ENCODE measurements around the gene PPP1R1C.

The PPP1R1C gene

GRCh38 chr2:181971032-181971431 is 14.6 kb upstream of the PPP1R1C start:
- DNase-seq (ENCODE audit: low read depth in 2 of 2), result no peak

- DNase-seq (ENCODE audit: low read depth in 2 of 2), result no peak
Measured at GRCh38 chr2:181972431-181973170, 13.1 kb upstream of the PPP1R1C start.

- no peak for DNase-seq (ENCODE audit: low read depth in 2 of 2)
Measured at GRCh38 chr2:181973171-181973783, 12.4 kb upstream of the PPP1R1C start.

GRCh38 chr2:181977661-181978350 is 7.8 kb upstream of the PPP1R1C start:
- DNase-seq (ENCODE audit: low read depth in 2 of 2), result peak; percentile 23 to 32

GRCh38 chr2:181978351-181979150 is 7.1 kb upstream of the PPP1R1C start:
- peak in 1 of 2 donors; percentile 2 for DNase-seq (ENCODE audit: low read depth in 2 of 2)

- no peak for DNase-seq (ENCODE audit: low read depth in 2 of 2)
Measured at GRCh38 chr2:181984060-181984459, 1.6 kb upstream of the PPP1R1C start.

GRCh38 chr2:181984814-181985631 is 630 bp upstream of the PPP1R1C start:
- no peak for DNase-seq (ENCODE audit: low read depth in 2 of 2)

- DNase-seq (ENCODE audit: low read depth in 2 of 2), result no peak
Measured at GRCh38 chr2:181988154-181988924, 2.7 kb downstream of the PPP1R1C start.

GRCh38 chr2:181989099-181989498 is 3.4 kb downstream of the PPP1R1C start:
- no peak for DNase-seq (ENCODE audit: low read depth in 2 of 2)

- no peak for DNase-seq (ENCODE audit: low read depth in 2 of 2)
Measured at GRCh38 chr2:181991171-181991885, 5.7 kb downstream of the PPP1R1C start.

GRCh38 chr2:181992776-181993175 is 7.1 kb downstream of the PPP1R1C start:
- no peak for DNase-seq (ENCODE audit: low read depth in 2 of 2)

GRCh38 chr2:181995289-181995688 is 9.6 kb downstream of the PPP1R1C start:
- DNase-seq (ENCODE audit: low read depth in 2 of 2), result no peak

GRCh38 chr2:181998041-181998835 is 12.6 kb downstream of the PPP1R1C start:
- no peak for DNase-seq (ENCODE audit: low read depth in 2 of 2)

GRCh38 chr2:181998891-181999654 is 13.4 kb downstream of the PPP1R1C start:
- no peak for DNase-seq (ENCODE audit: low read depth in 2 of 2)

- no peak for DNase-seq (ENCODE audit: low read depth in 2 of 2)
Measured at GRCh38 chr2:181999911-182000310, 14.3 kb downstream of the PPP1R1C start.

- DNase-seq (ENCODE audit: low read depth in 2 of 2), result no peak
Measured at GRCh38 chr2:182004945-182005520, 19.4 kb downstream of the PPP1R1C start.

GRCh38 chr2:182006595-182007341 is 21.1 kb downstream of the PPP1R1C start:
- no peak for DNase-seq (ENCODE audit: low read depth in 2 of 2)

Data from stimulated activated CD8-positive, alpha-beta memory T cell treated with anti-CD3 and anti-CD28 coated beads, Interleukin-15, amount 100 ng/mL, for 48 hours (primary cell).